Activated naive CD8-positive, alpha-beta T cell (primary cell): ENCODE results near the gene FGF3.

ENCODE experiments used
- H3K27ac Mint-ChIP-seq: one replicate; pipeline ENCODE4 v1.8.0; 2021; ENCODE audit warnings: mixed read lengths
- H3K27me3 Mint-ChIP-seq: one replicate; pipeline ENCODE4 v1.8.0; 2021; ENCODE audit warnings: mixed read lengths
- H3K36me3 Mint-ChIP-seq: one replicate; pipeline ENCODE4 v1.8.0; 2021; ENCODE audit warnings: mixed read lengths
- H3K4me1 Mint-ChIP-seq: one replicate; pipeline ENCODE4 v1.8.0; 2021; ENCODE audit warnings: low read depth, mixed read lengths
- H3K4me3 Mint-ChIP-seq: one replicate; pipeline ENCODE4 v1.8.0; 2021; ENCODE audit warnings: mild to moderate bottlenecking, mixed read lengths
- H3K9me3 Mint-ChIP-seq: one replicate; pipeline ENCODE4 v1.8.0; 2021; ENCODE audit warnings: low read depth, mixed read lengths

Gene FGF3

GRCh38 chr11:69836401-69836800 lies 17.2 kb upstream of the FGF3 start:
- Mint-ChIP-seq H3K36me3 (no peaks in the 10 kb centered on the region), H3K27me3 (peaks cover 22% of the 10 kb centered on the region), H3K4me3 (no peak overlapping the region), H3K9me3 (no peaks in the 10 kb centered on the region), H3K27ac (no peak overlapping the region), H3K4me1 (peaks cover 2% of the 10 kb centered on the region)

- H3K27ac Mint-ChIP-seq, result no peak overlapping the region
- H3K36me3 Mint-ChIP-seq, result no peaks in the 10 kb centered on the region
- peaks cover 2% of the 10 kb centered on the region for H3K4me1 Mint-ChIP-seq
- H3K4me3 Mint-ChIP-seq, result no peak overlapping the region
- no peaks in the 10 kb centered on the region for H3K9me3 Mint-ChIP-seq
- peaks cover 19% of the 10 kb centered on the region for H3K27me3 Mint-ChIP-seq
These were observed 15.9 kb upstream of the FGF3 start for GRCh38 chr11:69834811-69835800.

- H3K4me3 Mint-ChIP-seq, result no peak overlapping the region
- no peaks in the 10 kb centered on the region for H3K9me3 Mint-ChIP-seq
- no peak overlapping the region for H3K27ac Mint-ChIP-seq
- peaks cover 2% of the 10 kb centered on the region for H3K4me1 Mint-ChIP-seq
- H3K36me3 Mint-ChIP-seq, result no peaks in the 10 kb centered on the region
- peaks cover 19% of the 10 kb centered on the region for H3K27me3 Mint-ChIP-seq
These were observed 15.0 kb upstream of the FGF3 start for GRCh38 chr11:69834251-69834650.

GRCh38 chr11:69832561-69833413 lies 13.6 kb upstream of the FGF3 start:
- Mint-ChIP-seq H3K36me3 (no peaks in the 10 kb centered on the region), H3K4me3 (no peak overlapping the region), H3K27ac (no peak overlapping the region), H3K4me1 (peaks cover 2% of the 10 kb centered on the region), H3K27me3 (peaks cover 15% of the 10 kb centered on the region), H3K9me3 (no peaks in the 10 kb centered on the region)

GRCh38 chr11:69831985-69832384 lies 12.8 kb upstream of the FGF3 start:
- Mint-ChIP-seq H3K4me3 (no peak overlapping the region), H3K36me3 (no peaks in the 10 kb centered on the region), H3K27ac (no peak overlapping the region), H3K27me3 (peaks cover 13% of the 10 kb centered on the region), H3K9me3 (no peaks in the 10 kb centered on the region), H3K4me1 (peaks cover 2% of the 10 kb centered on the region)

- no peak overlapping the region for H3K27ac Mint-ChIP-seq
- no peaks in the 10 kb centered on the region for H3K9me3 Mint-ChIP-seq
- H3K36me3 Mint-ChIP-seq, result no peaks in the 10 kb centered on the region
- H3K4me3 Mint-ChIP-seq, result no peak overlapping the region
- no peaks in the 10 kb centered on the region for H3K4me1 Mint-ChIP-seq
- peaks cover 8% of the 10 kb centered on the region for H3K27me3 Mint-ChIP-seq
These were observed 10.9 kb upstream of the FGF3 start for GRCh38 chr11:69830086-69830485.

GRCh38 chr11:69828971-69829344 lies 9.7 kb upstream of the FGF3 start:
- Mint-ChIP-seq H3K36me3 (no peaks in the 10 kb centered on the region), H3K27me3 (peaks cover 8% of the 10 kb centered on the region), H3K9me3 (no peaks in the 10 kb centered on the region), H3K4me3 (no peak overlapping the region), H3K4me1 (no peaks in the 10 kb centered on the region), H3K27ac (no peak overlapping the region)

GRCh38 chr11:69828276-69828970 lies 9.2 kb upstream of the FGF3 start:
- H3K36me3 Mint-ChIP-seq, result no peaks in the 10 kb centered on the region
- H3K4me1 Mint-ChIP-seq, result no peaks in the 10 kb centered on the region
- no peak overlapping the region for H3K4me3 Mint-ChIP-seq
- no peaks in the 10 kb centered on the region for H3K9me3 Mint-ChIP-seq
- H3K27me3 Mint-ChIP-seq, result peaks cover 8% of the 10 kb centered on the region
- H3K27ac Mint-ChIP-seq, result no peak overlapping the region

- Mint-ChIP-seq H3K27ac (no peak overlapping the region), H3K27me3 (peaks cover 4% of the 10 kb centered on the region), H3K9me3 (no peaks in the 10 kb centered on the region), H3K36me3 (no peaks in the 10 kb centered on the region), H3K4me3 (no peak overlapping the region), H3K4me1 (no peaks in the 10 kb centered on the region)
These were observed 7.6 kb upstream of the FGF3 start for GRCh38 chr11:69826773-69827172.

- no peak overlapping the region for H3K4me3 Mint-ChIP-seq
- no peaks in the 10 kb centered on the region for H3K36me3 Mint-ChIP-seq
- no peak overlapping the region for H3K27ac Mint-ChIP-seq
- H3K4me1 Mint-ChIP-seq, result no peaks in the 10 kb centered on the region
- H3K27me3 Mint-ChIP-seq, result peaks cover 4% of the 10 kb centered on the region
- no peaks in the 10 kb centered on the region for H3K9me3 Mint-ChIP-seq
These were observed 6.7 kb upstream of the FGF3 start for GRCh38 chr11:69825941-69826340.

GRCh38 chr11:69825037-69825834 lies 6.0 kb upstream of the FGF3 start:
- peaks cover 6% of the 10 kb centered on the region for H3K27me3 Mint-ChIP-seq
- H3K4me1 Mint-ChIP-seq, result no peaks in the 10 kb centered on the region
- H3K27ac Mint-ChIP-seq, result no peak overlapping the region
- H3K9me3 Mint-ChIP-seq, result no peaks in the 10 kb centered on the region
- H3K36me3 Mint-ChIP-seq, result no peaks in the 10 kb centered on the region
- H3K4me3 Mint-ChIP-seq, result no peak overlapping the region

- Mint-ChIP-seq H3K4me1 (no peaks in the 10 kb centered on the region), H3K36me3 (no peaks in the 10 kb centered on the region), H3K27ac (no peak overlapping the region), H3K4me3 (no peak overlapping the region), H3K9me3 (no peaks in the 10 kb centered on the region), H3K27me3 (peaks cover 8% of the 10 kb centered on the region)
These were observed 4.5 kb upstream of the FGF3 start for GRCh38 chr11:69823641-69824265.

- H3K36me3 Mint-ChIP-seq, result no peaks in the 10 kb centered on the region
- peaks cover 8% of the 10 kb centered on the region for H3K27me3 Mint-ChIP-seq
- H3K4me3 Mint-ChIP-seq, result no peak overlapping the region
- no peaks in the 10 kb centered on the region for H3K9me3 Mint-ChIP-seq
- no peaks in the 10 kb centered on the region for H3K4me1 Mint-ChIP-seq
- H3K27ac Mint-ChIP-seq, result no peak overlapping the region
These were observed 3.7 kb upstream of the FGF3 start for GRCh38 chr11:69822676-69823494.
